NCI-H1092 (cell line): ENCODE measurements around the gene MISP.

Experiments
- DNase-seq: peaks from one replicate; lab custom pipeline; 2025; lab: John Stamatoyannopoulos, UW

The MISP gene

GRCh38 chr19:810883-811489 is 60.1 kb downstream of the MISP start:
- DNase-seq = no peak

GRCh38 chr19:811506-812048 is 60.7 kb downstream of the MISP start:
- DNase-seq = no peak

GRCh38 chr19:812049-812746 is 61.3 kb downstream of the MISP start:
- DNase-seq = no peak

GRCh38 chr19:812747-813218 is 61.9 kb downstream of the MISP start:
- DNase-seq = no peak

- DNase-seq = no peak
Observed at GRCh38 chr19:813219-814151, 62.6 kb downstream of the MISP start.
